GM12891 (cell line): ENCODE results near the gene MYO5B.

Experiments
- PAX5 ChIP-seq: IDR thresholded peaks from 2 replicates; pipeline ENCODE4 v1.6.1; 2011; ENCODE audit warnings: low read length, moderate library complexity, mild to moderate bottlenecking; ENCODE audit not compliant: insufficient read depth, severe bottlenecking
- POLR2A ChIP-seq: IDR thresholded peaks from 2 replicates; pipeline ENCODE4 v1.6.1; 2011; ENCODE audit warnings: low read depth, low read length, control low read depth
- POLR2AphosphoS5 ChIP-seq: IDR thresholded peaks from 2 replicates; pipeline ENCODE4 v1.6.1; 2011; ENCODE audit warnings: low read depth, low read length, control low read depth
- SPI1 ChIP-seq: IDR thresholded peaks from 2 replicates; pipeline ENCODE4 v1.6.1; 2011; ENCODE audit warnings: low read depth, low read length, control low read depth
- TAF1 ChIP-seq: IDR thresholded peaks from 2 replicates; pipeline ENCODE4 v1.6.1; 2011; ENCODE audit warnings: low read depth, low read length, control low read depth

- TF ChIP-seq POLR2A (no peak), TAF1 (no peak), POLR2AphosphoS5 (no peak), SPI1 (no peak), PAX5 (no peak)
These were observed 123.5 kb downstream of the MYO5B start for GRCh38 chr18:50071397-50071796.
